ENCODE data around the gene RPGRIP1L.

RPGRIP1L gene

GRCh38 chr16:53608094-53608493 lies 95.6 kb downstream of the RPGRIP1L start:
- DNase-seq: no peak

- DNase-seq: no peak
Measured at GRCh38 chr16:53605831-53606400, 97.7 kb downstream of the RPGRIP1L start.

- DNase-seq: no peak
Measured at GRCh38 chr16:53605356-53605755, 98.3 kb downstream of the RPGRIP1L start.

- no peak for DNase-seq
Measured at GRCh38 chr16:53601961-53602360, 101.7 kb downstream of the RPGRIP1L start.

- no peak for DNase-seq
Measured at GRCh38 chr16:53600616-53601015, 103.0 kb downstream of the RPGRIP1L start.

GRCh38 chr16:53600126-53600525 lies 103.5 kb downstream of the RPGRIP1L start:
- DNase-seq: peak in 1 of 56 donors; percentile 8

GRCh38 chr16:53599548-53599947 lies 104.1 kb downstream of the RPGRIP1L start:
- DNase-seq: no peak

- DNase-seq: no peak
Measured at GRCh38 chr16:53598511-53599275, 105.0 kb downstream of the RPGRIP1L start.

GRCh38 chr16:53597776-53598175 lies 105.9 kb downstream of the RPGRIP1L start:
- no peak for DNase-seq

GRCh38 chr16:53588081-53588648 lies 115.5 kb downstream of the RPGRIP1L start:
- no peak for DNase-seq

GRCh38 chr16:53583401-53583800 lies 120.3 kb downstream of the RPGRIP1L start:
- DNase-seq: no peak

GRCh38 chr16:53581784-53582183 lies 121.9 kb downstream of the RPGRIP1L start:
- DNase-seq: no peak

GRCh38 chr16:53580038-53580802 lies 123.4 kb downstream of the RPGRIP1L start:
- no peak for DNase-seq

GRCh38 chr16:53576904-53577303 lies 126.8 kb downstream of the RPGRIP1L start:
- no peak for DNase-seq

GRCh38 chr16:53576210-53576609 lies 127.4 kb downstream of the RPGRIP1L start:
- no peak for DNase-seq

- DNase-seq: no peak
Measured at GRCh38 chr16:53571763-53572162, 131.9 kb downstream of the RPGRIP1L start.

GRCh38 chr16:53566552-53567245 lies 137.0 kb downstream of the RPGRIP1L start:
- no peak for DNase-seq

- no peak for DNase-seq
Measured at GRCh38 chr16:53565296-53565863, 138.3 kb downstream of the RPGRIP1L start.

- DNase-seq: no peak
Measured at GRCh38 chr16:53563426-53563825, 140.2 kb downstream of the RPGRIP1L start.

- DNase-seq: no peak
Measured at GRCh38 chr16:53561101-53561888, 142.4 kb downstream of the RPGRIP1L start.
